Astrocyte of the cerebellum (primary cell): ENCODE measurements around the gene LRATD1.

Source experiments
- DNase-seq: peaks from one replicate; pipeline ENCODE4 v3.0.0-alpha.2; 2011; ENCODE audit warnings: low read depth
- H3K4me3 ChIP-seq: 2 replicates; pipeline ENCODE4 v1.5.1; 2011; ENCODE audit warnings: mild to moderate bottlenecking, low read depth, low read length, moderate library complexity
- in situ Hi-C: cut with HindIII; loops from 2 replicates; pipeline ENCODE4 v1.10.0; 2017; ENCODE audit warnings: low sequenced_read_pairs
- TF ChIP-seq, protein P1 (sequence below): IDR thresholded peaks from 2 replicates; pipeline ENCODE4 v1.5.1; 2012; ENCODE audit warnings: low read length, low read depth, moderate library complexity, mild to moderate bottlenecking; ENCODE audit errors: missing control alignments

LRATD1 gene

GRCh38 chr2:14661163-14661562 is 28.6 kb downstream of the LRATD1 start:
- no peak for DNase-seq
- TF ChIP-seq, protein P1, sequence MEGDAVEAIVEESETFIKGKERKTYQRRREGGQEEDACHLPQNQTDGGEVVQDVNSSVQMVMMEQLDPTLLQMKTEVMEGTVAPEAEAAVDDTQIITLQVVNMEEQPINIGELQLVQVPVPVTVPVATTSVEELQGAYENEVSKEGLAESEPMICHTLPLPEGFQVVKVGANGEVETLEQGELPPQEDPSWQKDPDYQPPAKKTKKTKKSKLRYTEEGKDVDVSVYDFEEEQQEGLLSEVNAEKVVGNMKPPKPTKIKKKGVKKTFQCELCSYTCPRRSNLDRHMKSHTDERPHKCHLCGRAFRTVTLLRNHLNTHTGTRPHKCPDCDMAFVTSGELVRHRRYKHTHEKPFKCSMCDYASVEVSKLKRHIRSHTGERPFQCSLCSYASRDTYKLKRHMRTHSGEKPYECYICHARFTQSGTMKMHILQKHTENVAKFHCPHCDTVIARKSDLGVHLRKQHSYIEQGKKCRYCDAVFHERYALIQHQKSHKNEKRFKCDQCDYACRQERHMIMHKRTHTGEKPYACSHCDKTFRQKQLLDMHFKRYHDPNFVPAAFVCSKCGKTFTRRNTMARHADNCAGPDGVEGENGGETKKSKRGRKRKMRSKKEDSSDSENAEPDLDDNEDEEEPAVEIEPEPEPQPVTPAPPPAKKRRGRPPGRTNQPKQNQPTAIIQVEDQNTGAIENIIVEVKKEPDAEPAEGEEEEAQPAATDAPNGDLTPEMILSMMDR = no peak
- H3K4me3 ChIP-seq = no peak overlapping the region
- in situ Hi-C loops = no loop called here

GRCh38 chr2:14673351-14673875 is 40.9 kb downstream of the LRATD1 start:
- peak; percentile 16 for DNase-seq
- no peak overlapping the region for H3K4me3 ChIP-seq
- in situ Hi-C loops = no loop called here
- TF ChIP-seq, protein P1 = no peak

- in situ Hi-C loops = no loop called here
- DNase-seq = no peak
- no peak overlapping the region for H3K4me3 ChIP-seq
- TF ChIP-seq, protein P1 = no peak
These were observed 43.0 kb downstream of the LRATD1 start for GRCh38 chr2:14675489-14675888.

DNA sequence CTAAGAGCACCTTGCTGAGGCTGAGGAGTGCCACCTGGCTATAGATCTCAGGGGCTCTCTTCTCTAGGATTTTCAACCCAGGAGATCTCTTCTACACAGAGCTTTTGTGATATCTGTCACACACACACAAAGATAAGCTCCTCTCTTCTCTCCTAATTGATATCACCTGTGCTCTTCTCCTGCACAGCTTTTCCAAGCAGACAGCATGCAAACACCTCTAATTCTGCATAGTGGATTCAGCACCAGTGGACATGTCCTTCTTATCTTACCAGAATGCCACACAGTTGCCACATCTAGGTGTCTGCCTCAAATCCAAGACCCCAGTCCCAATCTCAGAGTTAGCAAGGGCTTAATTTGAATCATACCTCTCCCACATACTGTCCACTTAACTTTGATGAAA is 43.9 kb downstream of the LRATD1 start:
- DNase-seq = no peak
- TF ChIP-seq, protein P1 = no peak
- no peak overlapping the region for H3K4me3 ChIP-seq
- in situ Hi-C loops = no loop called here

- no peak for DNase-seq
- TF ChIP-seq, protein P1 = no peak
- no peak overlapping the region for H3K4me3 ChIP-seq
- in situ Hi-C loops = no loop called here
These were observed 44.5 kb downstream of the LRATD1 start for GRCh38 chr2:14677039-14677438.

DNA sequence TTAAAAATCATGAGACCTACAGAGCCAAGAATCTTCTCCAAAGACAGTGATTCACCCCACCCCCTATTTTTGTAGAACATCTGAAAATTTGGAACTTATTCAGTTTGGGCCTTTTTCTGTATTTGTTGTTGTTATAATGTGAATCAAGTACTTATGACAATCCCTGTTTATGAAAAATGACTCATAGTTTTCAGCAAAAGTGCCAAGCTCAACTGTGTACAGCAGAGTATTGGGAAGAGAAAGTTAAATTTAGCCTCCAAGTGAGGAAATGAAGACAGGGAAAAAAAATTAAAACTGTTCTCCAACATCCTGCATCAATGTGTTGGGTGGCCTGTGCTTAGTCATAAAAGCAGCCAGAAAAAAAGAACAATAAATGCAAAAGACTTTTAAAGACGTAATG is 46.2 kb downstream of the LRATD1 start:
- DNase-seq = no peak
- in situ Hi-C loops = no loop called here
- TF ChIP-seq, protein P1 = no peak

DNA sequence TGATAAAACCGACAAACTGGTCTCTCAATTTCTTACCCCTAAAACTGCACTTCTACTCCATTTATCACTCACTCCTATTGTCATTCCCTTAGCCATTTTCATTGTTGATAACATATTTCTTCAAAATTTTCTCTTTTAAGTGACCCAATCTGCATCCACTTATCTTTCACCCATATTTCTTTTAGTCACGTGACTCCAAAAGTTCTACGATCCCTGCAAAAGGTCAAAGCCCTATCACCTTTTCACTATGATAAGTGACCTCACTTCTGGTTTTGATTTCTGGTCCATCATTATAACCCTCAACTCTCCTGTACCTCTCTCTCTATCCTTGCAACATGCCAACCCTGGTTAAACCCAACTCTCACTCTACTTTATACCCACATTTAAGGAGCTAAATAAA is 49.1 kb downstream of the LRATD1 start:
- no peak for DNase-seq
- in situ Hi-C loops = no loop called here
- TF ChIP-seq, protein P1 = no peak

More for the DNA sequence above, 46.2 kb downstream of the LRATD1 start:
- H3K4me3 ChIP-seq = no peak overlapping the region

More for the DNA sequence above, 49.1 kb downstream of the LRATD1 start:
- no peak overlapping the region for H3K4me3 ChIP-seq
